GM12801 (cell line): Measurements from ENCODE around the gene SERTAD4.

ENCODE experiments used
- TF ChIP-seq, protein P1 (sequence below): IDR thresholded peaks from one replicate; pipeline ENCODE4 v1.5.1; 2011; ENCODE audit warnings: control low read depth; ENCODE audit not compliant: insufficient read length; ENCODE audit errors: extremely low read depth

SERTAD4 gene

DNA sequence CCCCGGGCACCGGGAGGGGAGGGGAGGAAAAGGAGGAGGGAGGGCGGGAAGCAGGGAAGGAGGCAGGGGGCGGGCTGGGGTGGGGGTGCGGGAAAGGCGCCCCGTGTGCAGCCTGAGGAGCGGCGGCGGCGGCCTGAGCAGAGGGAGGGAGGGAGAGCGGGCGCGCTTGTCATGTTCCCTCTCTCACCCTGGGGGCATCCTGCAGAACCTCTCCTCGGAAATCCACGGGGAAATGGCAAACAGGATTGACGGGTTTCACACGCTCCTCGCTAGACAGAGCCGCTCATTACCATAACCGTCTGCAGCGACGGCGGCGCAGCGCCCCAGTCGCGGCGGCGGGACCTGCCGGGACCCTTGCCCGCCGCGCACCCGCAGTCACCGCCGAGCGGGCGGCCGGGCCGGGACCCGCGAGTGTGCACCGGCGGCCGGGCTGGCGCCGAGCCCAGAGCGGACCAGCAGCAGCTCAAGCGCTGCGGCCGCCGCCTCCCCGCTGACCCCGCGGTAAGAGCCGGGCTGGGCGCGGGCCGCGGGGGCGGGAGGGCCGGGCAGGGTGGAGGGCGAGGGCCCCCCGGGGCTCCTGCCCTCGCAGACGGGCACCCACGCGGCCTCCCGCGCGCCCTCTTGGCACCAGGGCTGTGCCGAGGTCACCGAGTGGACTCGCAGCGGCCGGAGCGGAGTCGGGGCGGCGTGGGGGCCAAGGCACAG is at the start of gene SERTAD4:
Gene SERTAD4 (plus strand): TSS at position 286 of the 705 bp plus-strand sequence. CDS start 5,165 bp downstream, outside the sequence.
- TF ChIP-seq, protein P1, sequence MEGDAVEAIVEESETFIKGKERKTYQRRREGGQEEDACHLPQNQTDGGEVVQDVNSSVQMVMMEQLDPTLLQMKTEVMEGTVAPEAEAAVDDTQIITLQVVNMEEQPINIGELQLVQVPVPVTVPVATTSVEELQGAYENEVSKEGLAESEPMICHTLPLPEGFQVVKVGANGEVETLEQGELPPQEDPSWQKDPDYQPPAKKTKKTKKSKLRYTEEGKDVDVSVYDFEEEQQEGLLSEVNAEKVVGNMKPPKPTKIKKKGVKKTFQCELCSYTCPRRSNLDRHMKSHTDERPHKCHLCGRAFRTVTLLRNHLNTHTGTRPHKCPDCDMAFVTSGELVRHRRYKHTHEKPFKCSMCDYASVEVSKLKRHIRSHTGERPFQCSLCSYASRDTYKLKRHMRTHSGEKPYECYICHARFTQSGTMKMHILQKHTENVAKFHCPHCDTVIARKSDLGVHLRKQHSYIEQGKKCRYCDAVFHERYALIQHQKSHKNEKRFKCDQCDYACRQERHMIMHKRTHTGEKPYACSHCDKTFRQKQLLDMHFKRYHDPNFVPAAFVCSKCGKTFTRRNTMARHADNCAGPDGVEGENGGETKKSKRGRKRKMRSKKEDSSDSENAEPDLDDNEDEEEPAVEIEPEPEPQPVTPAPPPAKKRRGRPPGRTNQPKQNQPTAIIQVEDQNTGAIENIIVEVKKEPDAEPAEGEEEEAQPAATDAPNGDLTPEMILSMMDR, result no peak

- TF ChIP-seq, protein P1, result no peak
Measured at GRCh38 chr1:210185063-210185462, 47.5 kb upstream of the SERTAD4 start.

GRCh38 chr1:210189426-210189825 is 43.2 kb upstream of the SERTAD4 start:
- TF ChIP-seq, protein P1, result no peak

GRCh38 chr1:210195635-210196160 is 36.9 kb upstream of the SERTAD4 start:
- TF ChIP-seq, protein P1, result no peak

- TF ChIP-seq, protein P1, result no peak
Measured at GRCh38 chr1:210198840-210199239, 33.8 kb upstream of the SERTAD4 start.

GRCh38 chr1:210200124-210200736 is 32.4 kb upstream of the SERTAD4 start:
- TF ChIP-seq, protein P1, result no peak

- TF ChIP-seq, protein P1, result no peak
Measured at GRCh38 chr1:210201681-210202080, 30.9 kb upstream of the SERTAD4 start.
